Measurements from ENCODE around the gene MORN3.

DNA sequence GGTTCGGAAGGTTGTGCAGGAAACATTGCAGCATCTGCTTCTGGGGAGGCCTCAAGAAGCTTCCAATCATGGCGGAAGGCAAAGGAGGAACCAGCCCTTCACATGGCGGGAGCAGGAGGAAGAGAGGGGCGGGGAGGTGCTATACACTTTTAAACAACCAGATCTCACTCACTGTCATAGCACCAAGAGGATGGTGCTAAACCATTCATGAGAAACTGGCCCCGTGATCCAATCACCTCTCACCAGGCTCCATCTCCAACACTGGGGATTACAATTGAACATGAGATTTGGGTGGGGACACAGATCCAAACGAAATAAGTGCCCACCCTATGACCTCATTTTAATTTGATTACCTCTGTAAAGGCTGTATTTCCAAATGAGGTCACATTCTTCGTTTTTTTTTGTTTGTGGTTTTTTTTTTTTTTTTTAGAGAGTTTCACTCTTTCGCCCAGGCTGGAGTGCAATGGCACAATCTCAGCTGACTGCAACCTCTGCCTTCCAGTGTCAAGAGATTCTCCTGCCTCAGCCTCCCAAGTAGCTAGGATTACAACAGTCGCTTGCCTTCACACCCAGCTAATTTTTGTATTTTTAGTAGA, 54.5 kb downstream of the MORN3 start:
- TF ChIP-seq, protein P1, sequence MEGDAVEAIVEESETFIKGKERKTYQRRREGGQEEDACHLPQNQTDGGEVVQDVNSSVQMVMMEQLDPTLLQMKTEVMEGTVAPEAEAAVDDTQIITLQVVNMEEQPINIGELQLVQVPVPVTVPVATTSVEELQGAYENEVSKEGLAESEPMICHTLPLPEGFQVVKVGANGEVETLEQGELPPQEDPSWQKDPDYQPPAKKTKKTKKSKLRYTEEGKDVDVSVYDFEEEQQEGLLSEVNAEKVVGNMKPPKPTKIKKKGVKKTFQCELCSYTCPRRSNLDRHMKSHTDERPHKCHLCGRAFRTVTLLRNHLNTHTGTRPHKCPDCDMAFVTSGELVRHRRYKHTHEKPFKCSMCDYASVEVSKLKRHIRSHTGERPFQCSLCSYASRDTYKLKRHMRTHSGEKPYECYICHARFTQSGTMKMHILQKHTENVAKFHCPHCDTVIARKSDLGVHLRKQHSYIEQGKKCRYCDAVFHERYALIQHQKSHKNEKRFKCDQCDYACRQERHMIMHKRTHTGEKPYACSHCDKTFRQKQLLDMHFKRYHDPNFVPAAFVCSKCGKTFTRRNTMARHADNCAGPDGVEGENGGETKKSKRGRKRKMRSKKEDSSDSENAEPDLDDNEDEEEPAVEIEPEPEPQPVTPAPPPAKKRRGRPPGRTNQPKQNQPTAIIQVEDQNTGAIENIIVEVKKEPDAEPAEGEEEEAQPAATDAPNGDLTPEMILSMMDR (IDR thresholded peaks at IDR 0.05; ENCODE audit: control extremely low read depth in 1 of 3, insufficient read depth in 1 of 3, low read depth in 1 of 3, low read length in 3 of 3) = no peak
- TF ChIP-seq EZH2 (IDR thresholded peaks at IDR 0.05; ENCODE audit: low read depth, low read length, severe bottlenecking) = no peak

Measured in H1 (cell line).